ENCODE data around the gene RPL19. TPM values are rescaled to one million over a fixed set of nuclear protein-coding genes. Genes with fewer than 3 reads are reported as not detected.

Gene RPL19
- total and polyA plus RNA-seq, 8 donors = 925 to 1,714 (median 1,229) TPM

DNA sequence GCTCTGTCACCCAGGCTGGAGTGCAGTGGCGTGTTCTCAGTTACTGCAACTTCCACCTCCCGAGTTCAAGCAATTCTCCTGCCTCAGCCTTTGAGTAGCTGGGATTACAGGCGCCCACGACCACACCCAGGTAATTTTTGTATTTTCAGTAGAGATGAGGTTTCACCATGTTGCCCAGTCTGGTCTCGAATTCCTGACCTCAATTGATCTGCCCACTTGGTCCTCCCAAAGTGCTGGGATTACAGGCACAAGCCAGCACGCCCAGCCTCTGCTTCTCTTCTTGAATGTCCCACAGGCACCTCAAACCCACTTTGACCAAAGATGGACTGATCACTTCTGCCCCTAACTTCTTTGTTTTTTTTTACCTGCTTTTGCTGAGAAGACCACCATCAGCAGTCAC, 29.5 kb upstream of the RPL19 start:
- Histone ChIP-seq H3K4me1 (peaks cover 0 to 14% (median 7%) of the 10 kb centered on the region in 3 donors), H3K27ac (no peak overlapping the region), H3K27me3 (no peaks in the 10 kb centered on the region), H3K4me3 (no peak overlapping the region), H3K9me3 (no peaks in the 10 kb centered on the region), H3K36me3 (no peaks in the 10 kb centered on the region)
- no peak for TF ChIP-seq CTCF (IDR thresholded peaks at IDR 0.05)
- WGBS, 2 donors = 84 to 91% methylated on average over 6 of the region's 6 CpGs
- intact Hi-C loops (cut with DNase I) = no loop called here
- ATAC-seq (no peak), FAIRE-seq (no peak), DNase-seq (no peak)

DNA sequence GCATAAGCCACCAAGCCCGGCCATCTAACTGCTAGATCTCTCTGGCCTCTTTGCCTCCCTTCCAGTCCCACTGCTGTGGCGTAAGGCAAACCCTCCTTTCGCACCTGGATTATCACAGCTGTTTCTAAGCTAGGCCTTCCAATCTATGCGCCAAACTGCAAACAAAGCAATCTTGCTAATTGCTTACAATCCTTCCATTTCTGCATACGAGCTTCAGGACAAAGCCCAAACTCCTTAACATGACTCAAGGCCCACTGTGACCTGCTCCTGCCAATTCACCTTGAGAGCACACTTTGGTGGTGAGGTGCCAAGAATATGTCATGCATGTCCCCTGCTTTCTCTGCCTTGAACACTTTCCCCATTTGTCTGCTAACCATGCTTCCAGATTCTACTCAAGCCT, 28.1 kb upstream of the RPL19 start:
- H3K9me3 ChIP-seq = no peaks in the 10 kb centered on the region
- 35 to 50% methylated on average over 5 of the region's 5 CpGs for WGBS, 2 donors
- FAIRE-seq = no peak
- no peak for TF ChIP-seq CTCF (IDR thresholded peaks at IDR 0.05)
- H3K36me3 ChIP-seq = no peaks in the 10 kb centered on the region
- peak overlapping the region in 1 of 4 donors; percentile 4 for H3K27ac ChIP-seq
- peak in 2 of 6 donors; percentile 52 to 62 for DNase-seq
- H3K4me1 ChIP-seq = peaks cover 0 to 14% (median 0%) of the 10 kb centered on the region in 3 donors
- intact Hi-C loops (cut with DNase I) = no loop called here
- H3K27me3 ChIP-seq = no peaks in the 10 kb centered on the region
- H3K4me3 ChIP-seq = no peak overlapping the region
- peak; percentile 57 to 83 (median 63) for ATAC-seq

DNA sequence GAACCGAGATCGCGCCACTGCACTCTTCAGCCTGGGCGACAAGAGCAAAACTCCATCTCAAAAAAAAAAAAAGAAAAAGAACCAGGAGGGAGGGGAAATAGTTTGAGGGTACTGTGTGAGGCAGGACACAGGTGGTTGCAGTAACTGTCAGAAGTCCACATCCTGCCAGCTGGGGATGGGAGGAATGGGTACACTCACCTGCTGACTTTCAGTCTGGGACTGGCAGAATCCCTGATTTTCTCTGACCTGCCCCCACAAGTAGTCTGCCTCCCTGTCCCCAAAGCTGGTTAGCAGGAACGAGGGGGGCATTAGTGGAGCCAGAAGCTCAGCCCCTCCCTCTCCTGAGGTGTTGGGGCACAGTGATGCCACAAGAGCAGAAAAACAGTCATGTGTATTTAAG, 27.0 kb upstream of the RPL19 start:
- H3K36me3 ChIP-seq = no peaks in the 10 kb centered on the region
- no peaks in the 10 kb centered on the region for H3K9me3 ChIP-seq
- H3K4me1 ChIP-seq = peaks cover 0 to 8% (median 0%) of the 10 kb centered on the region in 3 donors
- TF ChIP-seq CTCF (IDR thresholded peaks at IDR 0.05) = no peak
- FAIRE-seq (no peak), ATAC-seq (no peak), DNase-seq (no peak)
- 83 to 84% methylated on average over 5 of the region's 5 CpGs for WGBS, 2 donors
- H3K27ac ChIP-seq = no peak overlapping the region
- intact Hi-C loops (cut with DNase I) = no loop called here
- no peak overlapping the region for H3K4me3 ChIP-seq
- no peaks in the 10 kb centered on the region for H3K27me3 ChIP-seq

- Histone ChIP-seq H3K27ac (no peak overlapping the region), H3K27me3 (no peaks in the 10 kb centered on the region), H3K36me3 (no peaks in the 10 kb centered on the region), H3K4me1 (peaks cover 0 to 8% (median 0%) of the 10 kb centered on the region in 3 donors), H3K4me3 (no peak overlapping the region), H3K9me3 (no peaks in the 10 kb centered on the region)
- ATAC-seq (no peak), DNase-seq (no peak), FAIRE-seq (no peak)
- no peak for TF ChIP-seq CTCF (IDR thresholded peaks at IDR 0.05)
- intact Hi-C loops (cut with DNase I) = no loop called here
- WGBS, 2 donors = 69 to 73% methylated on average over 10 of the region's 10 CpGs
Measured at GRCh38 chr17:39173526-39174274, 26.4 kb upstream of the RPL19 start.
